Measurements from ENCODE around the gene GPC3. TPM values are rescaled to one million over a fixed set of nuclear protein-coding genes. Genes with fewer than 3 reads are reported as not detected.

The GPC3 gene
- total and polyA plus RNA-seq, 2 experiments from 2014 or later, result 171 to 323 TPM

GRCh38 chrX:133847340-133847994 is 137.9 kb downstream of the GPC3 start:
- no peak overlapping the region for H3K4me3 ChIP-seq
- no peaks in the 10 kb centered on the region for H3K4me1 ChIP-seq (ENCODE audit: low read depth)
- TF ChIP-seq CTCF (IDR thresholded peaks at IDR 0.05; ENCODE audit: low read depth, low read length), result no peak
- H3K9me3 ChIP-seq (ENCODE audit: low read depth), result no peaks in the 10 kb centered on the region
- H3K27ac ChIP-seq, result no peak overlapping the region
- H3K36me3 ChIP-seq, result no peaks in the 10 kb centered on the region
- H3K27me3 ChIP-seq, result no peaks in the 10 kb centered on the region
- DNase-seq (ENCODE audit: low read depth in 1 of 2, low spot score in 1 of 2), result no peak

GRCh38 chrX:133846311-133846710 is 139.1 kb downstream of the GPC3 start:
- Histone ChIP-seq H3K36me3 (no peaks in the 10 kb centered on the region), H3K27ac (no peak overlapping the region), H3K4me3 (no peak overlapping the region), H3K27me3 (no peaks in the 10 kb centered on the region), H3K4me1 (ENCODE audit: low read depth) (no peaks in the 10 kb centered on the region), H3K9me3 (ENCODE audit: low read depth) (no peaks in the 10 kb centered on the region)
- TF ChIP-seq CTCF (IDR thresholded peaks at IDR 0.05; ENCODE audit: low read depth, low read length), result no peak
- DNase-seq (ENCODE audit: low read depth in 1 of 2, low spot score in 1 of 2), result no peak

- no peak overlapping the region for H3K4me3 ChIP-seq
- DNase-seq (ENCODE audit: low read depth in 1 of 2, low spot score in 1 of 2), result no peak
- no peaks in the 10 kb centered on the region for H3K36me3 ChIP-seq
- H3K9me3 ChIP-seq (ENCODE audit: low read depth), result no peaks in the 10 kb centered on the region
- no peaks in the 10 kb centered on the region for H3K27me3 ChIP-seq
- no peak overlapping the region for H3K27ac ChIP-seq
- TF ChIP-seq CTCF (IDR thresholded peaks at IDR 0.05; ENCODE audit: low read depth, low read length), result no peak
- H3K4me1 ChIP-seq (ENCODE audit: low read depth), result peaks cover 5% of the 10 kb centered on the region
These were observed 145.0 kb downstream of the GPC3 start for GRCh38 chrX:133840415-133840814.

- H3K27ac ChIP-seq, result peak overlapping the region; percentile 44
- H3K9me3 ChIP-seq (ENCODE audit: low read depth), result no peaks in the 10 kb centered on the region
- H3K4me1 ChIP-seq (ENCODE audit: low read depth), result peaks cover 5% of the 10 kb centered on the region
- DNase-seq (ENCODE audit: low read depth in 1 of 2, low spot score in 1 of 2), result peak; percentile 53 to 76
- no peaks in the 10 kb centered on the region for H3K27me3 ChIP-seq
- no peak overlapping the region for H3K4me3 ChIP-seq
- no peaks in the 10 kb centered on the region for H3K36me3 ChIP-seq
- TF ChIP-seq CTCF (IDR thresholded peaks at IDR 0.05; ENCODE audit: low read depth, low read length), result peak; percentile 61
These were observed 146.4 kb downstream of the GPC3 start for GRCh38 chrX:133838761-133839676.

- Histone ChIP-seq H3K27ac (no peak overlapping the region), H3K9me3 (ENCODE audit: low read depth) (no peaks in the 10 kb centered on the region), H3K4me1 (ENCODE audit: low read depth) (peaks cover 5% of the 10 kb centered on the region), H3K4me3 (no peak overlapping the region), H3K36me3 (no peaks in the 10 kb centered on the region), H3K27me3 (no peaks in the 10 kb centered on the region)
- no peak for DNase-seq (ENCODE audit: low read depth in 1 of 2, low spot score in 1 of 2)
- no peak for TF ChIP-seq CTCF (IDR thresholded peaks at IDR 0.05; ENCODE audit: low read depth, low read length)
These were observed 148.3 kb downstream of the GPC3 start for GRCh38 chrX:133837091-133837490.
